WTC11 (cell line): ENCODE data around the gene ZC3HAV1L.
A peak's percentile ranks its signal among the peaks of the same experiment; 100 is the strongest.

Source experiments
- CTCF ChIP-seq: fragments of 200-600 bp; IDR thresholded peaks from 2 replicates; pipeline ENCODE4 v1.8.0; 2022; ENCODE audit warnings: antibody characterized with exemption
- JUN ChIP-seq: sonication (generic); formaldehyde crosslinking; IDR thresholded peaks from 2 replicates; pipeline ENCODE4 v1.8.0; 2023; ENCODE audit warnings: mild to moderate bottlenecking, missing genetic modification reagents

- peak; percentile 70 for TF ChIP-seq CTCF
- TF ChIP-seq JUN (CRISPR knock-in tag) = no peak
These were observed 39.3 kb upstream of the ZC3HAV1L start for GRCh38 chr7:139075031-139075652.
